NOMO-1 treated with dmso at 0.1 percent for 144 hours (cell line): ENCODE measurements around the gene IRX2.

Experiments used
- DNase-seq: peaks from one replicate; lab custom pipeline; 2025; ENCODE audit not compliant: unreplicated experiment; lab: John Stamatoyannopoulos, UW

IRX2 gene

GRCh38 chr5:2756211-2757152 is 5.0 kb upstream of the IRX2 start:
- no peak for DNase-seq

DNA sequence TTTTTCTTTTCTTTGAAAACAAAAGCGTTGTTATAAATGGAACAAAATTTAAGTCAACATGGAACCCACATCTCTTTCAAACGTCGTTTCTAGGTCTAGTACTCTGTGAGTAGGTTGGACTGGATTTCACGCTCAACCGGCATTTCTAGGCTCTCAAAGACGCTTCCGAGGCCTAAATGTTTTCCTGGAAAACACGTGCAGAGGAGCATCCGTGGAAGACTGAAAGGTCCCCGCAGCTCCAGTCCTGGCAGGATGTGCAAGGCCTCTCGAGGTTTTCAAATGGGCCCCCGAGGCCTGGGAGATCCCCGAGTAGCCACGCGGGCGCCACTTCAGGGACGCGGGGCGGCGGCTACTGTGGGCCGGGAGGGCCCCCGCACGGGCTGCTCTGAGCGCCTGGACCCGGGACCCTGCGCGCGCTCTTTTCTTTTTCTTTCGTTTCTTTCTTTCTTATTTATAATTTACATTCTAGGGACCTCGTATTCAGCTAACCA is 4.2 kb upstream of the IRX2 start:
- no peak for DNase-seq

GRCh38 chr5:2755076-2755680 is 3.7 kb upstream of the IRX2 start:
- DNase-seq: no peak

DNA sequence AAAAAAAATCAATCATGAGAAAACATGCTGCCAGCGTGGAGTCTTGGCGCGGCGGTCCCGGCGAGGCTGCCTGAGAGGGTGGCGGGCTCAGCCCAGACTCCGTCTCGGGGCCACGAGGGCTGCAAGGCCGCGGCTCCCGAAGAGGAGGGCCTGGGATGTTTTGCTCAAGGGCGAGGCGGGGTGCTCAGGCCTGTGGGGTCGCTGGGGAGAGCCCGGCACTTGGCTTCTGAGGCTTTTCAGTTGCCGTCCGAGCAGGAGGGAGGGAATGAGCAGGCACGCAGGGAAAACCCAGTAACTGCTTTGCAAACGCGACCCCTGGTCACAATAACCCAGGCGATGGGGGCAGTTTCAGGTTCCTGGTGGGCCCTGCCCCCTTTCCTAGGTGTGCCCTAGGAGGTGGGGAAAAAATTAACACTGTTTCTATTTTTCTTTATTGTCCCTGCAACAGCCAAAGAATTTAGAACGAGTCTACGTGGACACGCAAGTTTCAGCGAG is 3.2 kb upstream of the IRX2 start:
- DNase-seq: no peak

DNA sequence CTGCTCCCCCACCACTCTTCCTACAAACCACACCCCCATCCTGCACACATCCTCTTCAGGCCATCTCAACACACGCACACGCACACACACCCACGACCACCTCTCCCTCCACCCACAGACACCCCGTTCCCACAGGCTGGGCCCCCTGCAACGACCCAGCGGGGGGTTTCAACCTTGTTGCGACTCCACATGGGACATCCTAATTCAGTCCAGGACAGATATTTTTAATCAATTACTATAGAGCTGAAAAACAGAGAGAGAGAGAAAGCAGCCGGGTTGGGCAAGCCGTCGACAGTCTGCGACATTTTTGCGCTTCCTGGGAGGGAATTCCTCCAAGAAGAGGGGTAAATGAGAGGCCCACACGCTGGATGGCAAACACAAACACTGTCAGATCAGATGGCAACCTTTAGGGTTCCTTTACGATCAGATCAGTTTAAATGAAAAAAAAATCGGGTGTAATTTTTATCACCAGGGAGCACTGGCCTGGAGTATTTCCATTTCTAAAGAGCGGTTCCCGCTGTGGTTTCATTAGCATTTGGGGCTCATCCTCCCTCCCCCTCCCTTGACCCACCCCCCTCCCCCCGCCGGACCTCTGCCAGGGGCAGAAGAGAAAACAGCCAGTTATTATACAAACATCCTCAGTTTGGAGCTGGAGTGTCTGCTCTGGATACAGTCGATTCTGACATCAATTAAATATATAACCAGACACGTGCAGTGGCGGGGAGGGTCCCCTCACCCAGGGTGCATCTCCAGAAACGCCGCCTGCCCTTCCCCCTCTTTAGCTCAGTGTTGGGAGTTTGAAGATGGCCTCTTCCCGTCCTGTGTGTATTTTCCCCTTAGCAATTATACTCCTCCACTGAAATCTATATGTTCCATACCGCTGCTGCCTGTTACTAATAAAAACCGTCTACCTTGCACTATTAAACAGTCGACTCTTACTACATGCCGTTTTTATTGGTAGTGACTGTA is 2.3 kb upstream of the IRX2 start:
- no peak for DNase-seq

DNA sequence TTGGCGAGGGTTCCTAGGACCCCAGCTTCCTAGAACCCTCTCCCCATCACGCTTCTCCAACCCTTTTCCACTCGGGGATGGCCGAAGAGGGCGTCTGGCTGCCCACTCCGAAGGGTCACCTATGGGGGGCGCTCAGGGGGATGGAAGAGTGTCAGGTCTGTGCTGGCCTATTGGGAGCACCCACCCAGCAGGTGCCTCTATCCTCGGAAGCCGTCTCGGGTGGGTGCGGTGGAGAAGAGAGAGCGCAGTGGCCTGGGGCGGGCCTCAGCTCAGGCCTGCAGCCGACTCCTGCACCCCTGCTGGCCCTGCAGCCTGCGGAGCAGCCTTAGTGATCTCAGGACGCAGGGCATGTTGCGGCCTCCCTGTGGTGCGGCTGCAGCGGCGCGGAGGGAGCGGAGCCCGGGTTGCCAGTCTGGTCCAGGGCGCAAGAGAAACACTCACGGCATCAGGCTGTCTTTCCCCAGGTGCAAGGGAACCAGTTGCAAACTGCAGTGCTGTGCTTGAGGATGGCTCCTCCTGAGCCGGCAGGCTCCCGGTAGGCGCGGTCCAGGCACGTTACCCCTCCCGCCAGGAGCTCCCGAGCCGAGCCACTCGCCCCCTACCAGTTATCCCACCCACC is 1.5 kb upstream of the IRX2 start:
- no peak for DNase-seq

DNA sequence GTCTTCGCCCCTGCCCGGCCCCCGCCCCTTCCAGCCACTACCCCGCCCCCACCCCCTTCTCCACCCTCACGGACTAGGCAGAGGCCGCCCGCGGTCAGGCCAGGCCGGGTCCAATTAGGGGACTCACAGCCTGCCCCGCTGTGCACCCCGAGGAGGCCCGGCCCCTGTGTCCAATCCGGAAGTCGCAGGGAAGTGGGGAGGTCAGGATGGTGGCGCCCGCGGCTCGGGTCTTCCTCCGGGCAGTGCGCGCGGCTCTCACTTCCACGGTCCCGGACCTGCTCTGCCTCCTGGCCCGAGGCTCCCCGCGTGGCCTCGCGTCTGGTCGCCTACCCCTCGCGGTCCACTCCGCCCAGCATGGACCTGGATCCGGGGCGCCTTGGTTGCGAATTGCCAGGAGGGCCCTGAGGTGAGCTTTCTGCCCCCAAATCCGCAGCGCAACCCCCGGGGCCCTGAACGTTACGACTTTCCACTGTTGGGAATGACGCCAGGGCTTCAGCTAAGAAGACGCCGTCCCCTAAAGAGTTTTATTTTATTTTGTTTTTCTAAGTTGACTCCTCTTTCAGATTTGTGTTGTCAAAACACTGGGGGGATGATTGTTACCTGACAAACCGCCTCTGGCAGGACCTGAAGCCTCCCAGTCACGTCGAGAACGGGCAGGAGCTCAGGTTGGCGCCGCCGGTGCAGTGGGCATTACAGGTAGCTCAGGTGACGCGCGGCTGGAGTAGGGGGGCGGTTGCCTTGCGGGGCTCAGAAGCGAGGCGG is 763 bp upstream of the IRX2 start:
- DNase-seq: no peak

DNA sequence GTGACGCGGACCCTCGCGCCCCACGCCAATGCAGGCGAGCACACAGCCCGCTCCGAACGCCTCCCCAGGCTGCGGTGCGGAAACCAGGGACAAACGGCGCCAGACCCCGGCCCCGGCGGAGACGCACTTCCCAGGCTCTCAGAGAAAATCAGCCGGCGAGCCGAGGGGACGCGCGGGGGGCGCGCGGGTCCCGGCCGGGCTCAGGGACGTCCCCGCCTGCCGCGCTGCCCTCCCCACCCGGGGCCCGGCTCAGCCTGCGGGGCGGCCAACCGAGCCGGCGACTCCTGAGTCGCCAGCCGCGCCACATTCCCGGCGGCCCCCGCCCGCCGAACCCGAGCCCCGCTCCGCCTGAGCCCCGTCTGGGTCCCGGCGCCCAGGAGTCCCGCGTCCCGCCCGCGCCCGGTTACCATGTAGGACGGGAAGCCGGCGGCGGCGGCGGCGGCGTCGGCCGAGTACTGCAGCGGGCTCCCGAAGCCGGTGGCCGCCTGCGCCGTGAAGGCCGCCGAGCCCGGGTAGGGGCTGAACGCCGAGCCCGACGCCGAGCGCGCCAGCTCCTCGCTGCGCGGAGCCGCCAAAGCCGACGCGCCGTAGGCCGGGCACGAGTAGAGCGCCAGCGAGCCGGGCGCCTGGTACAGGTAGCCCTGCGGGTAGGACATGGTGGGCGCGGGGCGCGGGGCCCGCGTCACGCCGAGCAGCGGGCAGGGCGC is 566 bp downstream of the IRX2 start:
- no peak for DNase-seq

GRCh38 chr5:2750026-2750757 is 1.3 kb downstream of the IRX2 start:
- DNase-seq: no peak

- DNase-seq: no peak
These were observed 1.9 kb downstream of the IRX2 start for GRCh38 chr5:2749514-2750025.

DNA sequence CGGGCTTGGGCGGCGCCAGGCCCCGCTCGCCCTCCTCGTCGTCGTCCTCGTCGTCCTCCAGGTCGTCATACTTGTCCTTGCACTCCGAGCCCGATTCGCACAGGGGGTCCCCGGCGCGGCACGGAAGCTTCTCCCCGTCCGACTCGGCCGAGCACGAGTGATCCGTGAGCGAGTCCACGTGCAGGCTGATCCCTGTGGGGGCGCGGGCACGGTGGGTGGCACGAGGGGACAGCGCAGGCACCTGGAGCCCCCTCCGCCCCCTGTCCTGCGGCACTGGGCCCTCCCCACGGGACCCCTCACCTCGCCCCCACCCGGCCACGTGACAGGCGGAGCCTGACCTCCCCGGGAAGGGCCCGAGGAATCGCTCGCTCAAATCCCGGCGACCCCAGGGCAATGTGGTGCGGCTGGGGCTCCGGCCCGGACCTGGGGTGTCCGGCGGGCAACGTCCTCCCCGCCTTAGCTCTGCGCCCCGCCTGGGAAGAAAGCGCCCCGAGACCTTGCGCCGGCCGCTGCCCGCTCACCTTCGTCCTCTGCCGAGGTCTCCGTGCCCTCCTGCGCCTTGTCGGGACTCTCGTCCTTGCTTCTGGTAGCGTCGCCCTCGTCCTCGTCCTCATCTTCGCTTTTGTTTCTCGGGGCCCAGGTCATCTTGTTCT is 2.5 kb downstream of the IRX2 start:
- DNase-seq: no peak

DNA sequence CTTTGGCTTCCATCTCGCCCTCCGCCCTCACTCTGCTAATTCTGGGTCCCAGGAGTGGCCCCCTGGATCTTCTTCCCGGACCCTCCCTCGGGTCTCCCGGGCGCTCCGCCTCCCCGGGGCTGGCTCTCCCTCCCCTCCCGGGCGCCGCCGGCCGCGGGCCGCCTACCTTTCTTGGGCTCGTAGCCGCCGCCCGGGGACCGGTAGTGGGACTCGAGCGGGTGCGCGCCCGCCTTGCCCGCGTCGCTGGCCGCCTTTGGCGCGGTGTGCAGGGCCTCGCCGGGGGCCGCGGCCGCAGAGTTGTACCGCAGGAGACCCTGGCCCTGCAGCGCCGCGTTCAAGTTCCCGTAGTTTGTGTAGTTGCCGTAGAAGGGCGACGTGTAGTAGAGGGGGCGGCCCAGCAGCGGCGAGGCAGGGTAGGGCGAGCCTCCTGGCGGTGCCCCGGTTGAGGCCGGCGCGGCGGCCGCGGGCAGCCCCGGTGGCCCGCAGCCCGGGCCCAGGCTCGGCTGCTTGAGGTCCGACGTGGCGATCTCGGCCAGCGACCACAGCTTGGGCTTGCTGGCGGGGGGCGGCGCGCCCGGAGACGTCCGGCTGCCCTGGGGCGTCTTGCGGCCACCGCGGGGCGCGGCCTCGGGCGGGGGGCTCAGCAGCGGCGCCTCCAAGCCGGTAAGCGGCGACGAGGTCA is 3.2 kb downstream of the IRX2 start:
- DNase-seq: no peak

- no peak for DNase-seq
These were observed 3.9 kb downstream of the IRX2 start for GRCh38 chr5:2747363-2748162.

DNA sequence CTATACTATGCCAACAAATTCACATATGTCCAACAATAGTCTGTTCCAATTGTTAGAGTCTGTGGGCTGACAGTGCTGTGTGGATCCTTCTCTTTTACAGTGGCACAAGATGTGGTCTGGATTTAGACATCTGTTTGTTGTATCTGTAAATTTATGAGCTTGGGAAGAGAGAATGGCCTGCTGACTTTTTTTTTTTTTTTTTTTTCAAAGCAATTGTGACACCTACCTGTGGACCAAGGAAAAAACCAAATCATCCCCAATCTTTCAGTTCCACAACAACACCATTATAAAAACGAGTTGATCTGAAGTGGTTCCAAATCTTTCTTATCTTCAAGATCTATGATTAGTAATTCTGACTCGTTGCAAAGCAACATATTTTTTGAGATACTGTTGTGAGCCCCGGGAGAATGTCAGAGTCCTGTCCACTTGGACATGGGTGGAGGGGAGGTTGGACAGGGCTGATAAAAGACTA is 4.9 kb downstream of the IRX2 start:
- DNase-seq: no peak

DNA sequence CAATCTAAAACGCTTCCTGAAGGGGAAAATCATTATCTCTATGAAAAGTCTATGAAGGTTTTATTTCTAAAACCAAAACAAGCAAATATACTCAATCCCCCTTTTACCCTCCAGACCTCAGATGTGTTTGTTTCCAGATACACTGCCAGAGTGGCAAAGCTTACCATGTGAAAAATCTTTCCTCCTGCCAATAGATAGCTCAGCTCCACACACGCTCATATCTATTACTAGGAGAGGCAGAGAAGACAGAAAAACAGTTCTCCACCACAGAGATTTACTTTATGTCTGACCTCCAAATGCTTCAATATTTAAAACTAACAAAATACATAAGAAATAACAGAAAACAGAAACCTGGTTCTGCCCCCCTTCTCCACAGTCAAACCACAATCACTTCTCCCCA is 7.0 kb downstream of the IRX2 start:
- no peak for DNase-seq

GRCh38 chr5:2742921-2743679 is 8.4 kb downstream of the IRX2 start:
- DNase-seq: no peak
